Naive thymus-derived CD4-positive, alpha-beta T cell (primary cell): ENCODE measurements around the gene HLA-DQB1. TPM values are rescaled to one million over a fixed set of nuclear protein-coding genes. Genes with fewer than 3 reads are reported as not detected.
"Not testable (repeated sequence)": the region's sequence is repeated elsewhere in the genome, so short reads cannot be mapped to it uniquely, and the experiment has no call there.

Source experiments
- ATAC-seq: fragments of 150-1000 bp; cut with Tn5 transposase; 2 replicates; pipeline ENCODE4 v1.10.0; 2021; ENCODE audit warnings: mild to moderate bottlenecking, moderate library complexity
- CTCF ChIA-PET: fragments of 350-600 bp; sonication (Branson Sonifier 250); formaldehyde crosslinking; loops from one replicate; lab custom pipeline; 2021; ENCODE audit warnings: antibody characterized with exemption; lab: Charles Lee
- POLR2A ChIA-PET: fragments of 350-600 bp; sonication (Branson Sonifier 250); formaldehyde crosslinking; loops from one replicate; lab custom pipeline; 2021; ENCODE audit warnings: antibody characterized with exemption, inconsistent platforms; lab: Charles Lee
- DNase-seq, 9 donors: peaks; one replicate each; pipeline versions ENCODE4 v3.0.0 to v3.0.0-alpha.2; 2020 to 2022; ENCODE audit warnings: mixed read lengths in 1 of 9
- H3K27ac ChIP-seq: one replicate; pipeline ENCODE4 v1.7.0; 2013; ENCODE audit warnings: mild to moderate bottlenecking, low read depth, low read length, moderate library complexity
- H3K27me3 ChIP-seq, 2 donors: one replicate each; pipeline ENCODE4 v1.7.0; 2013; ENCODE audit warnings: low read length in 2 of 2, mild to moderate bottlenecking in 2 of 2, moderate library complexity in 2 of 2; ENCODE audit not compliant: control insufficient read depth in 2 of 2, insufficient read depth in 2 of 2
- H3K36me3 ChIP-seq, 3 experiments: 1 replicate in 2 of 3; 2 replicates in 1 of 3; pipeline ENCODE4 v1.7.0; 2013; ENCODE audit warnings: low read length in 3 of 3, mild to moderate bottlenecking in 3 of 3, moderate library complexity in 1 of 3; ENCODE audit not compliant: insufficient read depth in 3 of 3, control insufficient read depth in 2 of 3
- H3K4me1 ChIP-seq, 2 donors: one replicate each; pipeline ENCODE4 v1.7.0; 2013; ENCODE audit warnings: low read length in 2 of 2, mild to moderate bottlenecking in 2 of 2, moderate library complexity in 1 of 2; ENCODE audit not compliant: control insufficient read depth in 2 of 2, insufficient read depth in 2 of 2
- H3K4me3 ChIP-seq: 2 replicates; pipeline ENCODE4 v1.7.0; 2013; ENCODE audit warnings: mild to moderate bottlenecking, low read length
- H3K9me3 ChIP-seq, 3 experiments: 1 replicate in 2 of 3; 2 replicates in 1 of 3; pipeline ENCODE4 v1.7.0; 2013; ENCODE audit warnings: low read length in 3 of 3; ENCODE audit not compliant: control insufficient read depth in 2 of 3
- H3K27ac Mint-ChIP-seq, 9 donors: one replicate each; pipeline ENCODE4 v1.8.0; 2020 to 2022; ENCODE audit warnings: mixed read lengths in 9 of 9, mild to moderate bottlenecking in 8 of 9, moderate library complexity in 5 of 9, inconsistent platforms in 2 of 9
- H3K27me3 Mint-ChIP-seq, 5 donors: one replicate each; pipeline ENCODE4 v1.8.0; 2021 to 2022; ENCODE audit warnings: mixed read lengths in 5 of 5, mild to moderate bottlenecking in 1 of 5
- H3K36me3 Mint-ChIP-seq, 5 donors: one replicate each; pipeline ENCODE4 v1.8.0; 2020 to 2022; ENCODE audit warnings: mixed read lengths in 5 of 5, mild to moderate bottlenecking in 3 of 5, inconsistent platforms in 1 of 5
- H3K4me1 Mint-ChIP-seq, 7 donors: one replicate each; pipeline ENCODE4 v1.8.0; 2020 to 2022; ENCODE audit warnings: mixed read lengths in 7 of 7, mild to moderate bottlenecking in 3 of 7, inconsistent platforms in 1 of 7
- H3K4me3 Mint-ChIP-seq, 10 donors: one replicate each; pipeline ENCODE4 v1.8.0; 2020 to 2022; ENCODE audit warnings: mild to moderate bottlenecking in 10 of 10, mixed read lengths in 10 of 10, moderate library complexity in 6 of 10, inconsistent platforms in 2 of 10
- H3K9me3 Mint-ChIP-seq, 11 donors: one replicate each; pipeline ENCODE4 v1.8.0; 2020 to 2022; ENCODE audit warnings: mixed read lengths in 11 of 11, mild to moderate bottlenecking in 4 of 11, inconsistent platforms in 1 of 11, moderate library complexity in 1 of 11
- intact Hi-C, 2 donors: fragments of 100-400 bp; cut with micrococcal nuclease; formaldehyde crosslinking; loops; one replicate each; pipeline ENCODE4 v1.15.1; 2023
- polyA plus RNA-seq, 2 donors: library from polyadenylated mRNA; unstranded; fragments of 300-500 nt; fragmentation: Illumina TruSeq; gene quantifications; one replicate each; pipeline ENCODE4 v1.2.3, GENCODE V29; 2021
- total RNA-seq, 6 experiments: library from RNA in 5 of 6; stranded (reverse) in 5 of 6; gene quantifications; 1 replicate in 5 of 6; 2 replicates in 1 of 6; pipeline ENCODE4 v1.2.3 and lab custom pipeline; 2021 to 2026

Gene HLA-DQB1
- total and polyA plus RNA-seq, 7 experiments from 2014 or later: 1.2 to 38.9 (median 5.7) TPM

DNA sequence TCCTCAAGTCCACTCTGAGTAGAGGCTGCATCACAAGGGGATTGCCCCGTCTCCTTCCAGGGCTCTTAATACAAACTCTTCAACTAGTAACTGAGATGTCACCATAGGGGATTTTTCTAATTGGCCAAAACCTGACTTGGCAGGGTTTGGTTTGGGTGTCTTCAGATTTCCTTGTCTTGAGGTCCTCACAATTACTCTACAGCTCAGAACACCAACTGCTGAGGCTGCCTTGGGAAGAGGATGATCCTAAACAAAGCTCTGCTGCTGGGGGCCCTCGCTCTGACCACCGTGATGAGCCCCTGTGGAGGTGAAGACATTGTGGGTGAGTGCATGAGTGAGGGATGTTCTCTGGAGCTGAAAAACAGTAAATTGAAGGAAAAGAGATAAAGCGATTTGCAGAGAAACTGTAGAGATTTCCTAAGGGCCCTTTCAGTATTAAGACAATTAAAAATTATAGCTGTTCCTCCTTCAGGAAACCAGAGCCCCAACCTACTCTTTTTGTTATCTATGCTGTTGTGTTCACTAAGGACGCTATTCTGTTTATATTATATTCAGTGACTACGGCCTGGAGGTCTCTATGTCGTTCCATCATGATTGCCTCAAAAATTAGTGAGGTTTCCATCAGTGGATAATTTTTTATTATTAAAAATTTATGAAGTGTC, 29.1 kb downstream of the HLA-DQB1 start, which contains the start of gene HLA-DQA1:
TSS of gene HLA-DQA1 (plus strand) at position 188 of the 662 bp plus-strand sequence. CDS start at position 241, 53 bp downstream.
- Histone ChIP-seq H3K36me3 (no peaks in the 10 kb centered on the region), H3K27ac (no peak within 1 kb of the TSS), H3K4me3 (peak within 1 kb of the TSS; percentile 24), H3K9me3 (no peaks in the 10 kb centered on the region), H3K4me1 (peaks cover 0 to 6% of the 10 kb centered on the region in 2 donors), H3K27me3 (no peaks in the 10 kb centered on the region)
- peak within 1 kb of the TSS in 1 of 9 donors; percentile 87 for H3K27ac Mint-ChIP-seq
- ATAC-seq (peak; percentile 82), DNase-seq (no peak)
- H3K4me1 Mint-ChIP-seq: peaks cover 0 to 33% (median 10%) of the 10 kb centered on the region in 7 donors
- peaks cover 0 to 8% (median 3%) of the 10 kb centered on the region in 5 donors for H3K36me3 Mint-ChIP-seq
- intact Hi-C loops: no loop called here
- H3K27me3 Mint-ChIP-seq: peaks cover 0 to 49% (median 9%) of the 10 kb centered on the region in 5 donors
- ChIA-PET CTCF (no interaction called here), POLR2A (no interaction called here)
- H3K4me3 Mint-ChIP-seq: peak within 1 kb of the TSS in 1 of 10 donors; percentile 82
- H3K9me3 Mint-ChIP-seq: peaks cover 0 to 4% (median 0%) of the 10 kb centered on the region in 11 donors

DNA sequence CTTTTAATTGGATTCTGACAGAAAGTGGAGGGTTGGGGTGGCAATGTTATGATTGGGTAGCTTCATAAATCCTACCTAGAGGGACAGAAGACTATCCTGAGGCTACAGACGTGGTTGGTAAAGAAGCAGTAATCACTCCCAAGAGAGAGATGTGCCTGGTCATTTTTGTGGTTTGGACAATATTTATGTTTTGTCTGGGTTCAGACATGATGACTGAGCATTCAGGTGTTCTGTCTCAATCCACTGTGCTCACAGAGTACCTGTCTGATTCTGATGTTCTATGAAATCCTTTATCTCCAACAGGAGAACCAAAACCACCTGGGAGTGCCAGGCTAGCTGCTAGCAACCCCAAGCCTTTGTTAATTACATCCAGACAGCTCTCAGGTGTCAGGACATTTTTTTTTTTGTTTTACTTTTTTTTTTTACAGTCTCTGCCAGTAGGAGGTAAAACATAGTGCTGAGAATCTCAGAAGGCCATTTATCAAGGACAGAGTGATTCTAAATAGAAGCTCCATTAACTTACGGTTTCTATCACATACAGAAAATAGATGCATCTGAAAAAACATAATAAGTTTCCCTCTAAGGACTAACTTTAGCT, 30.8 kb downstream of the HLA-DQB1 start:
- Histone ChIP-seq H3K4me3 (no peak overlapping the region), H3K27ac (no peak overlapping the region), H3K4me1 (peaks cover 0 to 3% of the 10 kb centered on the region in 2 donors), H3K36me3 (no peaks in the 10 kb centered on the region), H3K9me3 (no peaks in the 10 kb centered on the region), H3K27me3 (no peaks in the 10 kb centered on the region)
- peaks cover 0 to 2% (median 0%) of the 10 kb centered on the region in 11 donors for H3K9me3 Mint-ChIP-seq
- H3K36me3 Mint-ChIP-seq: peaks cover 0 to 6% (median 3%) of the 10 kb centered on the region in 5 donors
- H3K4me3 Mint-ChIP-seq: no peak overlapping the region
- H3K27me3 Mint-ChIP-seq: peaks cover 0 to 51% (median 5%) of the 10 kb centered on the region in 5 donors
- H3K4me1 Mint-ChIP-seq: peaks cover 0 to 24% (median 7%) of the 10 kb centered on the region in 7 donors
- ATAC-seq: no peak
- POLR2A ChIA-PET: interaction anchor here (0.6 kb wide), 1 partner anchor 50 kb away, joined by 3 read pairs; no protein-coding TSS in a partner anchor
- intact Hi-C loops: no loop called here
- H3K27ac Mint-ChIP-seq: no peak overlapping the region
- DNase-seq: no peak
- CTCF ChIA-PET: no interaction called here

DNA sequence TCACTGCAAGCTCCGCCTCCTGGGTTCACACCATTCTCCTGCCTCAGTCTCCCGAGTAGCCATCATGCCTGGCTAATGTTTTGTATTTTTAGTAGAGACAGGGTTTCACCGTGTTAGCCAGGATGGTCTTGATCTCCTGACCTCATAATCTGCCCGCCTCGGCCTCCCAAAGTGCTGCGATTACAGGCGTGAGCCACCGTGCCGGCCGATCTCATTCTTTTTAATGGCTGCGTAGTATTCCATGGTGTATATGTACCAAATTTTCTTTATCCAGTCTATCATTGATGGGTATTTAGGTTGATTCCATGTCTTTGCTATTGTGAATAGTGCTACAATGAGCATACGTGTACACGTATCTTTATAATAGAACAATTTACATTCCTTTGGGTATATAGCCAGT, 36.7 kb downstream of the HLA-DQB1 start:
- H3K27ac Mint-ChIP-seq, intact Hi-C loops, DNase-seq, H3K36me3 ChIP-seq, H3K4me3 Mint-ChIP-seq, H3K27me3 ChIP-seq, POLR2A ChIA-PET, H3K4me1 ChIP-seq, H3K27ac ChIP-seq, CTCF ChIA-PET, ATAC-seq, H3K36me3 Mint-ChIP-seq, H3K9me3 ChIP-seq, H3K9me3 Mint-ChIP-seq, H3K4me3 ChIP-seq: not testable (repeated sequence)
- Mint-ChIP-seq H3K27me3 (peaks cover 0 to 21% (median 0%) of the 10 kb centered on the region in 5 donors), H3K4me1 (peaks cover 10 to 35% (median 25%) of the 10 kb centered on the region in 7 donors)

DNA sequence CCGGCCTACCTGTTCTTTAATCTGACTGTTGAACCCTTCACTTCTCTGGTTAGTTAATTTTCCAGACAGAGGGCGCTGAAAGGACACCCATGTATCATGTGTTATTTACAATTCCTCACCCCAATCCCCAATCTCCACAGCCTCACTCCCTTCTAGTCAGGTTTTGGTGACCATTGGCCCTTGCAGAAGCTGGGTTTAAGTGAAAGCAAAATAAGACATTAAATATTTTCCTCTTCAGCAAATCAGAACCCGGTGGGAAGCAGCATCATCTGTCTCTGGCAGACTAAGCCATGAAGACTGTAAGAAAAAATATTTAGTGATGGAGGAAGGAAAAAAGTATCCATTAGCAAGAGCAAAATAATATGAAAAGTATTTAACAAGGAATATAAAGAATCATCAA, 38.6 kb downstream of the HLA-DQB1 start:
- peaks cover 21% of the 10 kb centered on the region in 2 donors for H3K4me1 ChIP-seq
- H3K4me3 ChIP-seq: no peak overlapping the region
- H3K27ac ChIP-seq: no peak overlapping the region
- Mint-ChIP-seq H3K4me3 (peak overlapping the region in 2 of 10 donors; percentile 47 to 65), H3K27me3 (peaks cover 0 to 10% (median 0%) of the 10 kb centered on the region in 5 donors), H3K9me3 (peaks cover 0 to 4% (median 0%) of the 10 kb centered on the region in 11 donors), H3K27ac (peak overlapping the region in 5 of 9 donors; percentile 22 to 86 (median 71)), H3K4me1 (peaks cover 17 to 44% (median 31%) of the 10 kb centered on the region in 7 donors), H3K36me3 (peaks cover 0 to 7% (median 0%) of the 10 kb centered on the region in 5 donors)
- peak; percentile 28 for ATAC-seq
- DNase-seq: peak in 4 of 9 donors; percentile 13 to 40 (median 28)
- ChIA-PET CTCF (no interaction called here), POLR2A (no interaction called here)
- no peaks in the 10 kb centered on the region for H3K27me3 ChIP-seq
- intact Hi-C loops: no loop called here
- H3K36me3 ChIP-seq: no peaks in the 10 kb centered on the region
- no peaks in the 10 kb centered on the region for H3K9me3 ChIP-seq

DNA sequence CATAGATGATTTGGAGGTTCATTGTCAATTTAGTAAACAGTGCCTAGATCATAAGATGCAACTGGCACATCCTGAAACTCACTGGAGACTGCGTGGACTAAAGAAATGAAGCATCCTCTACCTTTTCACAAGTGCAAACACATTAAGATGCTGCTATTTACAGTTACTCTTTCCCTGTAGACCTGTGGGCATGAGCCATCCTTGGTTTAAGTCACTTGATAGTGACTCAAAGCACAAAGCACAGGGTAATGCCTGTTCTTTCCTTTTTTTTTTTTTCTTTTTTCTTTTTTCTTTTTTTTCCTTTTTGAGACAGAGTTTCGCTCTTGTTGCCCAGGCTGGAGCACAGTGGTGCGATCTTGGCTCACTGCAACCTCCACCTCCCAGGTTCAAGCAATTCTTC, 39.2 kb downstream of the HLA-DQB1 start:
- H3K9me3 ChIP-seq: no peaks in the 10 kb centered on the region
- H3K27ac Mint-ChIP-seq: peak overlapping the region in 1 of 9 donors; percentile 86
- H3K36me3 Mint-ChIP-seq: peaks cover 0 to 7% (median 0%) of the 10 kb centered on the region in 5 donors
- DNase-seq (no peak), ATAC-seq (no peak)
- H3K4me3 ChIP-seq: no peak overlapping the region
- H3K4me1 ChIP-seq: peaks cover 26 to 27% of the 10 kb centered on the region in 2 donors
- H3K36me3 ChIP-seq: no peaks in the 10 kb centered on the region
- H3K4me3 Mint-ChIP-seq: no peak overlapping the region
- ChIA-PET POLR2A (no interaction called here), CTCF (no interaction called here)
- H3K4me1 Mint-ChIP-seq: peaks cover 22 to 50% (median 37%) of the 10 kb centered on the region in 7 donors
- no peak overlapping the region for H3K27ac ChIP-seq
- intact Hi-C loops: no loop called here
- peaks cover 0 to 4% (median 0%) of the 10 kb centered on the region in 5 donors for H3K27me3 Mint-ChIP-seq
- peaks cover 0 to 4% (median 0%) of the 10 kb centered on the region in 11 donors for H3K9me3 Mint-ChIP-seq
- H3K27me3 ChIP-seq: no peaks in the 10 kb centered on the region

DNA sequence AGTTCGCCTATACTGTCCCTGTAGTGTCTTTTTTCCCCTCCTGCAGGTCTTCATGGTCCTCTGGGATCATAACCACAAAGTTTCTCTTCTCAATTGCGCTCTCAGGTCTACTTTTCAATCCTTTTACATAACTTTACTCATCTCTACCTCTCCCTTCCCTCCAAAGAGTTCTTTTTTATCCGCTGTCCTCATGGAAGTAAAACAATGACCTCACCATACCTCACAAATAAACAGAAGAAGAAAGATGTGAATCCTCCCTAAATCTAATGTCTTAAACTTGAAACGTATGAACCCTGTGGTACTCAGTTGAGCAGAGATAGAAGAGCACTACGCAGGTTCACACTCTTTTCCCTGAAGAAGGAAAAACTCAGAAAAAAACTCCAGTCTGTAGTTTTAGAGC, 41.3 kb downstream of the HLA-DQB1 start:
- no peaks in the 10 kb centered on the region for H3K27me3 Mint-ChIP-seq
- peak overlapping the region in 8 of 9 donors; percentile 10 to 90 (median 66) for H3K27ac Mint-ChIP-seq
- ATAC-seq: no peak
- CTCF ChIA-PET: no interaction called here
- H3K9me3 Mint-ChIP-seq: peaks cover 0 to 1% (median 0%) of the 10 kb centered on the region in 11 donors
- Histone ChIP-seq H3K4me1 (peaks cover 29 to 32% of the 10 kb centered on the region in 2 donors), H3K27me3 (no peaks in the 10 kb centered on the region), H3K36me3 (no peaks in the 10 kb centered on the region), H3K27ac (no peak overlapping the region), H3K4me3 (no peak overlapping the region), H3K9me3 (no peaks in the 10 kb centered on the region)
- peaks cover 22 to 65% (median 50%) of the 10 kb centered on the region in 7 donors for H3K4me1 Mint-ChIP-seq
- POLR2A ChIA-PET: no interaction called here
- intact Hi-C loops: no loop called here
- peak overlapping the region in 4 of 10 donors; percentile 3 to 66 (median 24) for H3K4me3 Mint-ChIP-seq
- peaks cover 0 to 7% (median 0%) of the 10 kb centered on the region in 5 donors for H3K36me3 Mint-ChIP-seq
- DNase-seq: no peak
